ENCODE results near the gene RCOR2.

The RCOR2 gene

GRCh38 chr11:63914896-63915691 lies 1.9 kb downstream of the RCOR2 start:
- no peak overlapping the region for H3K27ac ChIP-seq (ENCODE audit: poor library complexity, severe bottlenecking)
- TF ChIP-seq CTCF (IDR thresholded peaks at IDR 0.05; ENCODE audit: poor library complexity, severe bottlenecking): no peak
- no peaks in the 10 kb centered on the region for H3K9me3 ChIP-seq (ENCODE audit: severe bottlenecking)
- peaks cover 4% of the 10 kb centered on the region for H3K27me3 ChIP-seq (ENCODE audit: insufficient read depth, poor library complexity, severe bottlenecking)
- no peak overlapping the region for H3K4me3 ChIP-seq (ENCODE audit: severe bottlenecking)
- H3K36me3 ChIP-seq (ENCODE audit: low read depth): no peaks in the 10 kb centered on the region
- DNase-seq (ENCODE audit: low spot score): no peak
- H3K4me1 ChIP-seq (ENCODE audit: insufficient read depth, poor library complexity, severe bottlenecking): no peaks in the 10 kb centered on the region
- ATAC-seq (ENCODE audit: low read depth): no peak

DNA sequence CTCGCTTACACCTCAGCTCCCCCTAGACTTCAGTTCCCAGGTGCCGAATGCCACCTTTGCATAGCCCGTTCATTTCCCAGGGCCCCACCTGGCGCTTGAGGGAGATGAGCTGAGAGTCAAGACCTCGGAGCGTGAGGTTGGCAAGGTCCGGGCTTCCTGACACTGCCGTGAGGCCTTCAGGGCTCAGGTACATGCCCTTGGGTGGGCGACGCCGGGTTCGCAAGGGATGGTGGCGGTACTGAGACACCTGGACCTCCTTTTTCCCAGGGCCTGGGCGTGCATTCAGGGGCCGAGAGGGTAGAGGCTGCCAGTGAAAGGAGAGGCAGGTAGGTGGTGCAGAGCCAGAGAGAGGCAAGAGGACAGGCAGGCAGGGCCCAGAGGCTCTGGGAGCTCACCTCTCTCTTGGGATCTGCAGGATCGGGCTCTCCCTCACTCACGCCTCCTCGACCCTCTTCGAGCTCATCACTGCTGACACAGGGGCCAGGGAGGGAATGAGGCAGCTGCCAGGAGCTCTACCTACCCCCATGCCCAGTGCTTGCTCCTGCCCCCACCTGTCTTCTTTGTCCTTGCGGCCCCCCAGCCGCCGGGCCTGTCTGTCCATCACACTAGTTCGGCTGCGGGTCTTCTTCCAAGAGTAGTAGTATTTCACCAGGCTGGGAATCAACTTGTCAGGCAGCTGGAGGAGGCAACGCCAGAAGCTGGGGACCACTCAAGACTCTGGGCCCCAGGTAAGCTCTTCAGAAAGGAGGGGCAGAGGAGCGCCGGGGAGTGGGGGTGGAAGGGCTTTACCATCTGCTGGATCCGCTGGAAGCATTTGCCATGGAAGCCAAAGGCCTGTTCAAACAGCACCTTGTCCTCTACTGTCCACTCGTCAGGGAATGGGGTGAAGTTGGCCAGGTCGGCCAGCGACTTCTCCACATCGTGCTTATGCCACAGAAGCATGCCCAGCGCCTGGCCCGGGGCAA lies 2.8 kb downstream of the RCOR2 start:
- H3K4me3 ChIP-seq (ENCODE audit: severe bottlenecking): no peak overlapping the region

DNA sequence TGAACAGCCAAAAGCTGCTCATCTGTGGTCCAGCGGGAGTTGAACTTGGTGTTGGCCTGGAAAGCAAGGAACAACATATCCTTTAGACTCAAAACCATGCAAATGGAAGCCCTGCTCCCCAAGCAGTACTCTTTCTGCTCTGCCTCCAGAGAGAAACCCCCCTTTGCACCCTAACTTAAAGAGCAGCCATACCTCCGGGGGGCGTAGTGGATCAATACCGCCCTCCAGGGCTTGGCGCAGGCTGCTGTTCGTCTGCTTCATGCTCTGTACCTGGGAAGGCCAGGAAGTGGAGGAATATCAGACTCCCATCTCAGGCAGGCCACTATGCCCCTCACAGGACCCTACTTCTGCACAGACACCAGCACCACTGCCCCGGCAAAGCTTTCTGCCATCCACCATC lies 4.3 kb downstream of the RCOR2 start:
- Histone ChIP-seq H3K4me3 (ENCODE audit: severe bottlenecking) (no peak overlapping the region), H3K36me3 (ENCODE audit: low read depth) (0 out of 2 replicates have a peak, but pooled peaks cover 8% of the 10 kb centered on the region), H3K27ac (ENCODE audit: poor library complexity, severe bottlenecking) (no peak overlapping the region), H3K4me1 (ENCODE audit: insufficient read depth, poor library complexity, severe bottlenecking) (no peaks in the 10 kb centered on the region), H3K27me3 (ENCODE audit: insufficient read depth, poor library complexity, severe bottlenecking) (peaks cover 4% of the 10 kb centered on the region), H3K9me3 (ENCODE audit: severe bottlenecking) (no peaks in the 10 kb centered on the region)
- ATAC-seq (ENCODE audit: low read depth) (no peak), DNase-seq (ENCODE audit: low spot score) (no peak)
- TF ChIP-seq CTCF (IDR thresholded peaks at IDR 0.05; ENCODE audit: poor library complexity, severe bottlenecking): no peak

More for the DNA sequence above, 2.8 kb downstream of the RCOR2 start:
- no peaks in the 10 kb centered on the region for H3K36me3 ChIP-seq (ENCODE audit: low read depth)
- no peaks in the 10 kb centered on the region for H3K4me1 ChIP-seq (ENCODE audit: insufficient read depth, poor library complexity, severe bottlenecking)
- no peak for TF ChIP-seq CTCF (IDR thresholded peaks at IDR 0.05; ENCODE audit: poor library complexity, severe bottlenecking)
- ATAC-seq (ENCODE audit: low read depth): 0 out of 3 replicates have a peak, but pooled peaks have one; percentile 28
- no peak for DNase-seq (ENCODE audit: low spot score)
- peaks cover 4% of the 10 kb centered on the region for H3K27me3 ChIP-seq (ENCODE audit: insufficient read depth, poor library complexity, severe bottlenecking)
- H3K27ac ChIP-seq (ENCODE audit: poor library complexity, severe bottlenecking): no peak overlapping the region
- H3K9me3 ChIP-seq (ENCODE audit: severe bottlenecking): no peaks in the 10 kb centered on the region

- ATAC-seq (ENCODE audit: low read depth) (no peak), DNase-seq (ENCODE audit: low spot score) (no peak)
- Histone ChIP-seq H3K27ac (ENCODE audit: poor library complexity, severe bottlenecking) (no peak overlapping the region), H3K4me1 (ENCODE audit: insufficient read depth, poor library complexity, severe bottlenecking) (no peaks in the 10 kb centered on the region), H3K9me3 (ENCODE audit: severe bottlenecking) (no peaks in the 10 kb centered on the region), H3K36me3 (ENCODE audit: low read depth) (peaks cover 14% of the 10 kb centered on the region; the same call in 1 of the 2 replicates), H3K4me3 (ENCODE audit: severe bottlenecking) (no peak overlapping the region), H3K27me3 (ENCODE audit: insufficient read depth, poor library complexity, severe bottlenecking) (peaks cover 4% of the 10 kb centered on the region)
- no peak for TF ChIP-seq CTCF (IDR thresholded peaks at IDR 0.05; ENCODE audit: poor library complexity, severe bottlenecking)
These were observed 5.1 kb downstream of the RCOR2 start for GRCh38 chr11:63911876-63912275.
